HCT116 (cell line): Measurements from ENCODE around the gene PDE7B. TPM values are rescaled to one million over a fixed set of nuclear protein-coding genes. Genes with fewer than 3 reads are reported as not detected.

Experiments used
- ATAC-seq: fragments of 200-7000 bp; cut with Tn5 transposase; 2 replicates; pipeline ENCODE4 v1.9.1; 2020; ENCODE audit warnings: mild to moderate bottlenecking, moderate library complexity
- BruUV-seq: library from RNA; stranded (reverse); fragments of 400-500 nt; replicated peaks from 2 replicates; lab custom pipeline; 2021; lab: Mats Ljungman, UMichigan
- CTCF ChIA-PET: fragments of 300-600 bp; sonication (Branson Sonifier 250); formaldehyde crosslinking; loops from one replicate; lab custom pipeline; 2021; ENCODE audit warnings: antibody characterized with exemption; lab: Charles Lee
- POLR2A ChIA-PET: fragments of 300-600, 350-600 bp; sonication (Branson Sonifier 250); formaldehyde crosslinking; loops from one replicate; lab custom pipeline; 2021; ENCODE audit warnings: antibody characterized with exemption; lab: Charles Lee
- RAD21 ChIA-PET, 2 experiments: fragments of 300-600 bp; sonication (Branson Sonifier 250); formaldehyde crosslinking; loops; one replicate each; lab custom pipeline; 2023; ENCODE audit warnings: low total read pairs in 2 of 2; ENCODE audit not compliant: uncharacterized antibody in 2 of 2, unreplicated experiment in 2 of 2, low non-redundant PET in 1 of 2; lab: Charles Lee
- DNase-seq: peaks from one replicate; pipeline ENCODE4 v3.0.0-alpha.2; 2010; ENCODE audit warnings: low read depth, low spot score
- H2AFZ ChIP-seq: fragments of 200-600 bp; shearing (Covaris generic), sonication (generic); 2 replicates; pipeline ENCODE4 v1.6.1; 2017; ENCODE audit warnings: low read depth, mixed run types, mixed read lengths, antibody characterized with exemption, low read length; ENCODE audit not compliant: poor library complexity, severe bottlenecking
- H3K27ac ChIP-seq: 2 replicates; pipeline ENCODE4 v1.5.1; 2012; ENCODE audit warnings: low read depth, low read length
- H3K27me3 ChIP-seq: fragments of 200-600 bp; sonication (generic); 2 replicates; pipeline ENCODE4 v1.6.1; 2016; ENCODE audit warnings: mixed run types, low read length, mixed read lengths; ENCODE audit not compliant: insufficient read depth
- H3K36me3 ChIP-seq, 2 experiments: fragments of 200-500 bp in 1 of 2; fragments of 200-600 bp in 1 of 2; sonication (Bioruptor generic) in 1 of 2; sonication (generic) in 1 of 2; 2 replicates each; pipeline versions ENCODE4 v1.5.1 to v1.6.1; 2014 to 2016; ENCODE audit warnings: low read length in 2 of 2, inconsistent platforms in 1 of 2, mixed read lengths in 1 of 2, mixed run types in 1 of 2; ENCODE audit not compliant: insufficient read depth in 2 of 2, control insufficient read depth in 1 of 2
- H3K4me1 ChIP-seq, 2 experiments: fragments of 200-600 bp in 1 of 2; sonication (generic) in 1 of 2; 2 replicates each; pipeline versions ENCODE4 v1.5.1 to v1.6.1; 2012 to 2017; ENCODE audit warnings: low read length in 2 of 2, inconsistent platforms in 1 of 2, mild to moderate bottlenecking in 1 of 2, mixed read lengths in 1 of 2, mixed run types in 1 of 2, moderate library complexity in 1 of 2; ENCODE audit not compliant: insufficient read depth in 2 of 2, control insufficient read depth in 1 of 2
- H3K4me2 ChIP-seq: fragments of 200-600 bp; sonication (generic); 2 replicates; pipeline ENCODE4 v1.6.1; 2017; ENCODE audit warnings: mixed run types, low read length, mixed read lengths
- H3K4me3 ChIP-seq, 2 experiments: fragments of 200-600 bp in 1 of 2; sonication (generic) in 1 of 2; replicated peaks in 1 of 2; 2 replicates each; pipeline ENCODE4 v1.5.1; 2011 to 2016; ENCODE audit warnings: low read length in 2 of 2, control low read depth in 1 of 2, low read depth in 1 of 2, mild to moderate bottlenecking in 1 of 2, mixed read lengths in 1 of 2, mixed run types in 1 of 2
- H3K79me2 ChIP-seq: fragments of 200-600 bp; sonication (generic); 2 replicates; pipeline ENCODE4 v1.6.1; 2017; ENCODE audit warnings: mild to moderate bottlenecking, mixed run types, low read length, moderate library complexity, mixed read lengths; ENCODE audit not compliant: insufficient read depth
- H3K9ac ChIP-seq: fragments of 200-600 bp; sonication (generic); 2 replicates; pipeline ENCODE4 v1.6.1; 2016; ENCODE audit warnings: low read length, mixed read lengths
- H3K9me2 ChIP-seq: fragments of 200-600 bp; sonication (generic), shearing (Covaris generic); 2 replicates; pipeline ENCODE4 v1.6.1; 2017; ENCODE audit warnings: mixed run types, mild to moderate bottlenecking, moderate library complexity; ENCODE audit not compliant: insufficient read depth
- H3K9me3 ChIP-seq, 2 experiments: fragments of 200-500 bp in 1 of 2; fragments of 200-600 bp in 1 of 2; sonication (Bioruptor generic) in 1 of 2; sonication (generic) in 1 of 2; 2 replicates each; pipeline ENCODE4 v1.6.1; 2014 to 2017; ENCODE audit warnings: low read length in 2 of 2, mixed read lengths in 2 of 2, inconsistent platforms in 1 of 2, low read depth in 1 of 2, mild to moderate bottlenecking in 1 of 2, mixed run types in 1 of 2, moderate library complexity in 1 of 2; ENCODE audit not compliant: control insufficient read depth in 1 of 2, insufficient read depth in 1 of 2
- H4K20me1 ChIP-seq: fragments of 200-600 bp; sonication (generic), shearing (Covaris generic); 2 replicates; pipeline ENCODE4 v1.6.1; 2017; ENCODE audit warnings: mixed run types, mild to moderate bottlenecking, moderate library complexity; ENCODE audit not compliant: insufficient read depth
- CBX3 ChIP-seq: IDR thresholded peaks from 2 replicates; pipeline ENCODE4 v1.6.1; 2012; ENCODE audit warnings: low read depth
- EZH2 ChIP-seq: fragments of 200-600 bp; sonication (generic); IDR thresholded peaks from 2 replicates; pipeline ENCODE4 v1.6.1; 2017; ENCODE audit warnings: antibody characterized with exemption, mixed run types
- JUND ChIP-seq: IDR thresholded peaks from 2 replicates; pipeline ENCODE4 v1.6.1; 2012
- POLR2A ChIP-seq: IDR thresholded peaks from 2 replicates; pipeline ENCODE4 v1.7.0; 2011; ENCODE audit warnings: borderline replicate concordance; ENCODE audit not compliant: insufficient read depth, insufficient read length; ENCODE audit errors: extremely low read depth
- POLR2AphosphoS5 ChIP-seq: IDR thresholded peaks from 2 replicates; pipeline ENCODE4 v1.6.1; 2011; ENCODE audit warnings: mild to moderate bottlenecking, low read depth, low read length, moderate library complexity
- YY1 ChIP-seq: IDR thresholded peaks from 2 replicates; pipeline ENCODE4 v1.6.1; 2011; ENCODE audit warnings: low read length, low read depth, moderate library complexity, mild to moderate bottlenecking; ENCODE audit not compliant: insufficient replicate concordance; ENCODE audit errors: extremely low read depth
- ZNF274 ChIP-seq: fragments of 200-500 bp; sonication (Bioruptor generic); IDR thresholded peaks from 2 replicates; pipeline ENCODE4 v1.6.1; 2014; ENCODE audit warnings: mild to moderate bottlenecking, low read depth, low read length, inconsistent platforms
- intact Hi-C: fragments of 100-400 bp; cut with micrococcal nuclease; formaldehyde crosslinking; loops from 2 replicates; pipeline ENCODE4 v1.10.0; 2022
- total RNA-seq: library from RNA; stranded (reverse); gene quantifications from one replicate; pipeline ENCODE4 v1.2.1, GENCODE V29; 2021; ENCODE audit not compliant: unreplicated experiment
- TF ChIP-seq, protein P1 (sequence below): IDR thresholded peaks from 2 replicates; pipeline ENCODE4 v1.6.1; 2011; ENCODE audit warnings: mild to moderate bottlenecking, low read length, moderate library complexity; ENCODE audit not compliant: insufficient replicate concordance; ENCODE audit errors: extremely low read depth
- TF ChIP-seq, protein P2 (sequence below): IDR thresholded peaks from 2 replicates; pipeline ENCODE4 v1.6.1; 2012

PDE7B gene
- total RNA-seq, 1 experiment from 2014 or later = 0.61 TPM

DNA sequence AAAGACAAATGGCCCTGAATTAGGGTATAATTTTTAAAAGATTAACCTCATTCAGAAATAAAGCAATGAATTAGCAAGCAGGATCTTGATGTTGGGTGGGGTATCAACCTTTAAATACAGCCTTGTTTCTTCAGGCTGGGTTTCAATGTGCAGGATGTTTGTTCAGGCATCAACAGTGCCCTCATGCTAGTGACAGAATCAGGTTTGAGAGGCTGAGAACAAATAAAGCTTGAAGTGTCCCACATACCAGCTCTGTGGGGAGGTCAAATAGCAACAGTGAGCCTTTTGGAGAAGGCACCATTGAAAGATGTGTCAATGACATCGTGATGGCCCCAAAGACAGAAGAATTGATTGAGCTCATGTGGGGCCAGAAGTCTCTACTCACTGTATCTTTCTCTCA is 330.4 kb downstream of the PDE7B start:
- intact Hi-C loops = no loop called here
- no TSS peak for BruUV-seq

DNA sequence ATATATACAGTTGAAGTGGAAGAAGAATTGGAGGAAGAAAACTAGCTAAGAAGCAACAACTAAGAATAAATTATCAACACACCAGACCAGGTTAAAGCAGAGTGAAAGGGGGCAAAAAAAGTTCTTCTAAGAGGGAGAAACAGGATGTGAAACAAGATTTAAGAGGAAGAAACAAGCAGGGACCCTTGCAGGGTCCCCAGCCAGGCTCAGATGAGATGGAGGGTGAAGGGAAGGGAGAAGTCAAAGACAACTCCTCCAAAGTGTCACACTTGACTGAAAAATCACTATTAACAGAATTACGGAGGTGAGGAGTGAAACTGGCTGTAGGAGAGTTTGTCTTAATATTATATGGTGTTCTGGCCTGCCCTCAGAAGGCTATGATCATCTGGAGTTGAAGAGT is 333.2 kb downstream of the PDE7B start:
- POLR2A ChIA-PET = no interaction called here
- DNase-seq (no peak), ATAC-seq (no peak)
- H4K20me1 ChIP-seq = no peaks in the 10 kb centered on the region
- TF ChIP-seq POLR2A = no peak
- TF ChIP-seq YY1 = no peak
- TF ChIP-seq, protein P1, sequence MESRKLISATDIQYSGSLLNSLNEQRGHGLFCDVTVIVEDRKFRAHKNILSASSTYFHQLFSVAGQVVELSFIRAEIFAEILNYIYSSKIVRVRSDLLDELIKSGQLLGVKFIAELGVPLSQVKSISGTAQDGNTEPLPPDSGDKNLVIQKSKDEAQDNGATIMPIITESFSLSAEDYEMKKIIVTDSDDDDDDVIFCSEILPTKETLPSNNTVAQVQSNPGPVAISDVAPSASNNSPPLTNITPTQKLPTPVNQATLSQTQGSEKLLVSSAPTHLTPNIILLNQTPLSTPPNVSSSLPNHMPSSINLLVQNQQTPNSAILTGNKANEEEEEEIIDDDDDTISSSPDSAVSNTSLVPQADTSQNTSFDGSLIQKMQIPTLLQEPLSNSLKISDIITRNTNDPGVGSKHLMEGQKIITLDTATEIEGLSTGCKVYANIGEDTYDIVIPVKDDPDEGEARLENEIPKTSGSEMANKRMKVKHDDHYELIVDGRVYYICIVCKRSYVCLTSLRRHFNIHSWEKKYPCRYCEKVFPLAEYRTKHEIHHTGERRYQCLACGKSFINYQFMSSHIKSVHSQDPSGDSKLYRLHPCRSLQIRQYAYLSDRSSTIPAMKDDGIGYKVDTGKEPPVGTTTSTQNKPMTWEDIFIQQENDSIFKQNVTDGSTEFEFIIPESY = no peak
- no peak for TF ChIP-seq POLR2AphosphoS5
- no peak for TF ChIP-seq EZH2
- TF ChIP-seq, protein P2, sequence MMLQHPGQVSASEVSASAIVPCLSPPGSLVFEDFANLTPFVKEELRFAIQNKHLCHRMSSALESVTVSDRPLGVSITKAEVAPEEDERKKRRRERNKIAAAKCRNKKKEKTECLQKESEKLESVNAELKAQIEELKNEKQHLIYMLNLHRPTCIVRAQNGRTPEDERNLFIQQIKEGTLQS = no peak
- TF ChIP-seq ZNF274 = no peak
- no peak for TF ChIP-seq CBX3
- intact Hi-C loops = no loop called here
- no peaks in the 10 kb centered on the region for H3K79me2 ChIP-seq
- H3K4me3 ChIP-seq = no peak overlapping the region
- H3K4me1 ChIP-seq = no peaks in the 10 kb centered on the region
- CTCF ChIA-PET = no interaction called here
- no peaks in the 10 kb centered on the region for H3K9me3 ChIP-seq
- H2AFZ ChIP-seq = no peak overlapping the region
- no peak overlapping the region for H3K9ac ChIP-seq
- H3K9me2 ChIP-seq = no peaks in the 10 kb centered on the region
- BruUV-seq = no TSS peak
- H3K27ac ChIP-seq = no peak overlapping the region
- H3K36me3 ChIP-seq = no peaks in the 10 kb centered on the region
- RAD21 ChIA-PET = no interaction called here
- H3K27me3 ChIP-seq = no peaks in the 10 kb centered on the region
- H3K4me2 ChIP-seq = no peak overlapping the region

More for the DNA sequence above, 330.4 kb downstream of the PDE7B start:
- Histone ChIP-seq H3K4me2 (no peak overlapping the region), H3K9me2 (no peaks in the 10 kb centered on the region), H3K36me3 (no peaks in the 10 kb centered on the region), H4K20me1 (no peaks in the 10 kb centered on the region), H3K79me2 (no peaks in the 10 kb centered on the region), H3K4me3 (no peak overlapping the region), H3K4me1 (no peaks in the 10 kb centered on the region), H3K9me3 (no peaks in the 10 kb centered on the region), H3K27ac (no peak overlapping the region), H3K27me3 (no peaks in the 10 kb centered on the region), H3K9ac (no peak overlapping the region), H2AFZ (no peak overlapping the region)
- CTCF ChIA-PET = no interaction called here
- DNase-seq (no peak), ATAC-seq (no peak)
- POLR2A ChIA-PET = no interaction called here
- TF ChIP-seq JUND = no peak
- RAD21 ChIA-PET = no interaction called here
